HG02938 (cell line): ENCODE measurements around the gene ADRA2C.

ENCODE experiments used
- ATAC-seq: cut with Tn5 transposase; IDR thresholded peaks from one replicate; pipeline ENCODE4 v1.9.1; 2021; ENCODE audit warnings: mild to moderate bottlenecking, moderate library complexity; ENCODE audit not compliant: unreplicated experiment

The ADRA2C gene

GRCh38 chr4:3775005-3775404 lies 8.8 kb downstream of the ADRA2C start:
- ATAC-seq, result no peak

- ATAC-seq, result no peak
These were observed 9.4 kb downstream of the ADRA2C start for GRCh38 chr4:3775576-3775975.

- ATAC-seq, result no peak
These were observed 10.2 kb downstream of the ADRA2C start for GRCh38 chr4:3776166-3777032.

- no peak for ATAC-seq
These were observed 10.8 kb downstream of the ADRA2C start for GRCh38 chr4:3777033-3777390.

- no peak for ATAC-seq
These were observed 11.5 kb downstream of the ADRA2C start for GRCh38 chr4:3777669-3778068.

GRCh38 chr4:3779509-3779908 lies 13.3 kb downstream of the ADRA2C start:
- ATAC-seq, result no peak

- no peak for ATAC-seq
These were observed 14.4 kb downstream of the ADRA2C start for GRCh38 chr4:3780347-3781171.

- no peak for ATAC-seq
These were observed 15.2 kb downstream of the ADRA2C start for GRCh38 chr4:3781193-3781886.

- no peak for ATAC-seq
These were observed 16.1 kb downstream of the ADRA2C start for GRCh38 chr4:3781997-3782930.

GRCh38 chr4:3783693-3784306 lies 17.6 kb downstream of the ADRA2C start:
- ATAC-seq, result no peak

GRCh38 chr4:3784454-3785291 lies 18.5 kb downstream of the ADRA2C start:
- no peak for ATAC-seq

- ATAC-seq, result no peak
These were observed 19.0 kb downstream of the ADRA2C start for GRCh38 chr4:3785292-3785565.

- ATAC-seq, result no peak
These were observed 20.1 kb downstream of the ADRA2C start for GRCh38 chr4:3786196-3786869.

- ATAC-seq, result no peak
These were observed 21.5 kb downstream of the ADRA2C start for GRCh38 chr4:3787489-3788365.

GRCh38 chr4:3788366-3788660 lies 22.1 kb downstream of the ADRA2C start:
- no peak for ATAC-seq

- no peak for ATAC-seq
These were observed 23.4 kb downstream of the ADRA2C start for GRCh38 chr4:3789587-3789986.

GRCh38 chr4:3790006-3790561 lies 23.9 kb downstream of the ADRA2C start:
- no peak for ATAC-seq

- ATAC-seq, result no peak
These were observed 25.1 kb downstream of the ADRA2C start for GRCh38 chr4:3791256-3791655.
